MCF 10A (cell line): Measurements from ENCODE around the gene ATP2C1. TPM values are rescaled to one million over a fixed set of nuclear protein-coding genes. Genes with fewer than 3 reads are reported as not detected.
"Not testable (repeated sequence)": the region's sequence is repeated elsewhere in the genome, so short reads cannot be mapped to it uniquely, and the experiment has no call there.

Source experiments
- BruUV-seq: library from RNA; stranded (reverse); fragments of 400-500 nt; replicated peaks from 2 replicates; lab custom pipeline; 2021; lab: Mats Ljungman, UMichigan
- CTCF ChIA-PET: fragments of 300-600 bp; sonication (Branson Sonifier 250); formaldehyde crosslinking; extraction: SDS; loops from one replicate; lab custom pipeline; 2021; ENCODE audit warnings: antibody characterized with exemption, inconsistent platforms; lab: Yijun Ruan, JAX
- POLR2A ChIA-PET: fragments of 300-600, 350-650 bp; sonication (Branson Sonifier 250); formaldehyde crosslinking; extraction: SDS; loops from one replicate; lab custom pipeline; 2020; ENCODE audit warnings: antibody characterized with exemption, inconsistent platforms; lab: Yijun Ruan, JAX
- DNase-seq: peaks from one replicate; pipeline ENCODE4 v3.0.0-alpha.2; 2018; ENCODE audit not compliant: unreplicated experiment
- H3K27ac Mint-ChIP-seq: one replicate; pipeline ENCODE4 v1.8.0; 2022; ENCODE audit warnings: mild to moderate bottlenecking, low read depth, mixed read lengths; ENCODE audit not compliant: unreplicated experiment
- H3K27me3 Mint-ChIP-seq: one replicate; pipeline ENCODE4 v1.8.0; 2022; ENCODE audit warnings: mixed read lengths; ENCODE audit not compliant: insufficient read depth, unreplicated experiment
- H3K36me3 Mint-ChIP-seq: one replicate; pipeline ENCODE4 v1.8.0; 2022; ENCODE audit warnings: mild to moderate bottlenecking, moderate library complexity, mixed read lengths; ENCODE audit not compliant: insufficient read depth, unreplicated experiment
- H3K4me1 Mint-ChIP-seq: one replicate; pipeline ENCODE4 v1.8.0; 2022; ENCODE audit warnings: mixed read lengths; ENCODE audit not compliant: insufficient read depth, unreplicated experiment
- H3K4me3 Mint-ChIP-seq: one replicate; pipeline ENCODE4 v1.8.0; 2022; ENCODE audit warnings: mild to moderate bottlenecking, moderate library complexity, mixed read lengths; ENCODE audit not compliant: unreplicated experiment
- H3K9me3 Mint-ChIP-seq: one replicate; pipeline ENCODE4 v1.8.0; 2022; ENCODE audit warnings: mixed read lengths; ENCODE audit not compliant: unreplicated experiment
- CTCF ChIP-seq: fragments of 200-600 bp; IDR thresholded peaks from one replicate; pipeline ENCODE4 v1.8.0; 2022; ENCODE audit warnings: antibody characterized with exemption, mild to moderate bottlenecking; ENCODE audit not compliant: unreplicated experiment
- intact Hi-C: fragments of 100-400 bp; cut with micrococcal nuclease; formaldehyde crosslinking; loops from 2 replicates; pipeline ENCODE4 v1.14.1; 2022
- total RNA-seq: library from RNA; stranded (reverse); gene quantifications from 2 replicates; pipeline ENCODE4 v1.2.3, GENCODE V29; 2022

The ATP2C1 gene
- total RNA-seq, 1 experiment from 2014 or later = 52.7 TPM

GRCh38 chr3:131036200-131036816 is 142.4 kb downstream of the ATP2C1 start:
- no peaks in the 10 kb centered on the region for H3K27me3 Mint-ChIP-seq
- intact Hi-C loops = loop anchor here (2.0 to 10.0 kb wide), 2 partner anchors 344 to 418 kb away; partner anchors contain the start of gene NUDT16
- peaks cover 7% of the 10 kb centered on the region for H3K4me1 Mint-ChIP-seq
- peaks cover 3% of the 10 kb centered on the region for H3K36me3 Mint-ChIP-seq
- no peak overlapping the region for H3K4me3 Mint-ChIP-seq
- POLR2A ChIA-PET = interaction anchor here (0.8 to 2.4 kb wide), 4 partner anchors 10 to 346 kb away, joined by 3 to 20 read pairs (median 3); partner anchors contain the start of genes ASTE1 and NEK11
- no peak overlapping the region for H3K27ac Mint-ChIP-seq
- TF ChIP-seq CTCF = no peak
- peak; percentile 70 for DNase-seq
- H3K9me3 Mint-ChIP-seq = no peaks in the 10 kb centered on the region
- no TSS peak for BruUV-seq
- CTCF ChIA-PET = interaction anchor here (1.0 to 1.9 kb wide), 6 partner anchors 9 to 759 kb away, joined by 3 to 7 read pairs (median 4); partner anchors contain the start of genes ASTE1 and NEK11

- no peak for DNase-seq
- CTCF ChIA-PET = interaction anchor here (0.7 to 1.5 kb wide), 3 partner anchors 12 to 757 kb away, joined by 3 to 6 read pairs (median 3); no protein-coding TSS in a partner anchor
- Mint-ChIP-seq H3K27me3 (no peaks in the 10 kb centered on the region), H3K4me3 (no peak overlapping the region), H3K36me3 (no peaks in the 10 kb centered on the region), H3K9me3 (no peaks in the 10 kb centered on the region), H3K4me1 (peaks cover 7% of the 10 kb centered on the region), H3K27ac (no peak overlapping the region)
- intact Hi-C loops = loop anchor here (2.0 to 10.0 kb wide), 2 partner anchors 344 to 418 kb away; partner anchors contain the start of gene NUDT16
- POLR2A ChIA-PET = interaction anchor here (0.8 to 2.4 kb wide), 3 partner anchors 10 to 11 kb away, joined by 3 to 20 read pairs (median 3); partner anchors contain the start of genes ASTE1 and NEK11
- no TSS peak for BruUV-seq
- no peak for TF ChIP-seq CTCF
Measured at GRCh38 chr3:131036986-131037385, 143.1 kb downstream of the ATP2C1 start.

GRCh38 chr3:131038326-131038725 is 144.4 kb downstream of the ATP2C1 start:
- H3K27me3 Mint-ChIP-seq = no peaks in the 10 kb centered on the region
- no peak overlapping the region for H3K4me3 Mint-ChIP-seq
- POLR2A ChIA-PET = interaction anchor here (1.0 kb wide), 1 partner anchor 12 kb away, joined by 3 read pairs; the partner anchor contains the start of genes ASTE1 and NEK11
- no peak overlapping the region for H3K27ac Mint-ChIP-seq
- TF ChIP-seq CTCF = no peak
- intact Hi-C loops = loop anchor here (10.0 kb wide), 1 partner anchor 416 kb away; no protein-coding TSS in a partner anchor
- H3K9me3 Mint-ChIP-seq = no peaks in the 10 kb centered on the region
- no peak for DNase-seq
- BruUV-seq = no TSS peak
- H3K36me3 Mint-ChIP-seq = no peaks in the 10 kb centered on the region
- H3K4me1 Mint-ChIP-seq = peaks cover 7% of the 10 kb centered on the region
- CTCF ChIA-PET = interaction anchor here (1.0 kb wide), 1 partner anchor 104 kb away, joined by 3 read pairs; no protein-coding TSS in a partner anchor

- CTCF ChIA-PET = interaction anchor here (0.7 to 2.0 kb wide), 5 partner anchors 9 to 753 kb away, joined by 3 to 4 read pairs (median 3); no protein-coding TSS in a partner anchor
Measured at GRCh38 chr3:131042271-131042985, 148.5 kb downstream of the ATP2C1 start.

More at GRCh38 chr3:131042271-131042985, 148.5 kb downstream of the ATP2C1 start:
- H3K36me3 Mint-ChIP-seq, H3K27ac Mint-ChIP-seq, H3K4me3 Mint-ChIP-seq, BruUV-seq, POLR2A ChIA-PET, H3K4me1 Mint-ChIP-seq, intact Hi-C loops, H3K27me3 Mint-ChIP-seq, H3K9me3 Mint-ChIP-seq, DNase-seq: not testable (repeated sequence)
